A549 (cell line): ENCODE data around the gene RPTOR. TPM values are rescaled to one million over a fixed set of nuclear protein-coding genes. Genes with fewer than 3 reads are reported as not detected.

Source experiments
- ATAC-seq, 2 experiments: fragments of 200-7000 bp in 1 of 2; fragments of >200 bp in 1 of 2; cut with Nextera tagmentation in 1 of 2; cut with Tn5 transposase in 1 of 2; 3 replicates each; pipeline versions ENCODE4 v1.8.0 to v1.9.1; 2018 to 2020; ENCODE audit warnings: mild to moderate bottlenecking in 1 of 2, moderate library complexity in 1 of 2
- CTCF ChIA-PET: fragments of 300-600 bp; sonication (Branson Sonifier 250); formaldehyde crosslinking; extraction: SDS; loops from one replicate; lab custom pipeline; 2021; ENCODE audit warnings: antibody characterized with exemption, inconsistent platforms; lab: Yijun Ruan, JAX
- POLR2A ChIA-PET: fragments of 350-600 bp; formaldehyde crosslinking; extraction: SDS; loops from one replicate; lab custom pipeline; 2021; ENCODE audit warnings: antibody characterized with exemption, inconsistent platforms; lab: Yijun Ruan, JAX
- DNase-seq, 2 experiments: peaks; one replicate each; pipeline versions ENCODE4 v3.0.0 to v3.0.0-alpha.2; 2011 to 2016; ENCODE audit warnings: low read depth in 1 of 2, low spot score in 1 of 2
- FAIRE-seq: peaks from 2 replicates; lab custom pipeline; 2011; peaks lifted over from hg19 to GRCh38; lab: Jason Lieb, UNC
- H3K27ac ChIP-seq, 2 experiments: fragments of >200 bp; sonication (Bioruptor Twin); formaldehyde crosslinking; 3 replicates each; pipeline ENCODE4 v1.5.1; 2016 to 2017
- H3K4me1 ChIP-seq: fragments of >200 bp; sonication (Bioruptor Twin); formaldehyde crosslinking; 3 replicates; pipeline ENCODE4 v1.6.1; 2016
- H3K4me2 ChIP-seq: fragments of >200 bp; sonication (Bioruptor Twin); formaldehyde crosslinking; 3 replicates; pipeline ENCODE4 v1.6.1; 2016
- H3K4me3 ChIP-seq: fragments of >200 bp; sonication (Bioruptor Twin); formaldehyde crosslinking; 3 replicates; pipeline ENCODE4 v1.5.1; 2016
- H3K9me3 ChIP-seq: fragments of >200 bp; sonication (Bioruptor Twin); formaldehyde crosslinking; 3 replicates; pipeline ENCODE4 v1.6.1; 2016
- BHLHE40 ChIP-seq: IDR thresholded peaks from 2 replicates; pipeline ENCODE4 v1.6.1; 2012; ENCODE audit warnings: low read depth, low read length, inconsistent platforms
- CBX2 ChIP-seq: fragments of 200-600 bp; sonication (generic); IDR thresholded peaks from 2 replicates; pipeline ENCODE4 v1.6.1; 2016; ENCODE audit warnings: low read depth, mild to moderate bottlenecking, borderline replicate concordance
- CBX8 ChIP-seq: fragments of 200-600 bp; sonication (generic); IDR thresholded peaks from 2 replicates; pipeline ENCODE4 v1.6.1; 2016
- CHD4 ChIP-seq: fragments of 200-600 bp; sonication (generic); IDR thresholded peaks from 2 replicates; pipeline ENCODE4 v1.6.1; 2016; ENCODE audit warnings: antibody characterized with exemption, mild to moderate bottlenecking, borderline replicate concordance
- EHMT2 ChIP-seq: fragments of 200-600 bp; sonication (generic); IDR thresholded peaks from 2 replicates; pipeline ENCODE4 v1.6.1; 2016; ENCODE audit warnings: antibody characterized with exemption, low read depth, mild to moderate bottlenecking, moderate library complexity
- GATA3 ChIP-seq: IDR thresholded peaks from 2 replicates; pipeline ENCODE4 v1.6.1; 2012; ENCODE audit warnings: borderline replicate concordance
- HDAC2 ChIP-seq: fragments of 200-600 bp; sonication (generic); IDR thresholded peaks from 2 replicates; pipeline ENCODE4 v1.6.1; 2016
- HOXB5 ChIP-seq: fragments of 250-450 bp; sonication (Bioruptor Pico); IDR thresholded peaks from 2 replicates; pipeline ENCODE4 v1.5.0; 2020; ENCODE audit warnings: mild to moderate bottlenecking, moderate library complexity
- JUNB ChIP-seq: fragments of >200 bp; sonication (Bioruptor Twin); formaldehyde crosslinking; IDR thresholded peaks from 2 replicates; pipeline ENCODE4 v1.6.1; 2016
- KDM5A ChIP-seq: fragments of 200-600 bp; sonication (generic); IDR thresholded peaks from 2 replicates; pipeline ENCODE4 v1.6.1; 2016; ENCODE audit warnings: antibody characterized with exemption, mild to moderate bottlenecking
- MAZ ChIP-seq: fragments of 150-350 bp; IDR thresholded peaks from 2 replicates; pipeline ENCODE4 v1.6.1; 2014; ENCODE audit warnings: antibody characterized with exemption, low read depth, low read length, borderline replicate concordance
- NFE2L2 ChIP-seq: fragments of 150-350 bp; conservative IDR thresholded peaks from 2 replicates; pipeline ENCODE4 v1.6.1; 2014; ENCODE audit warnings: low read length
- NPAS2 ChIP-seq: fragments of 250-450 bp; sonication (Bioruptor Pico); IDR thresholded peaks from 2 replicates; pipeline ENCODE4 v1.8.0; 2022; ENCODE audit warnings: mild to moderate bottlenecking, moderate library complexity, borderline replicate concordance
- PHF8 ChIP-seq: fragments of 200-600 bp; sonication (generic); IDR thresholded peaks from 2 replicates; pipeline ENCODE4 v1.6.1; 2016; ENCODE audit warnings: low read depth, mild to moderate bottlenecking, antibody characterized with exemption, moderate library complexity, borderline replicate concordance
- POLR2A ChIP-seq: IDR thresholded peaks from 2 replicates; pipeline ENCODE4 v1.6.1; 2012; ENCODE audit warnings: mild to moderate bottlenecking, low read length
- POLR2AphosphoS2 ChIP-seq: conservative IDR thresholded peaks from 2 replicates; pipeline ENCODE4 v1.6.1; 2012; ENCODE audit warnings: low read length, improper control_type of control experiment, inconsistent platforms
- RFX5 ChIP-seq: fragments of 450-650 bp; IDR thresholded peaks from 2 replicates; pipeline ENCODE4 v1.7.1; 2014; ENCODE audit warnings: antibody characterized with exemption, mild to moderate bottlenecking, moderate library complexity
- RNF2 ChIP-seq: fragments of 200-600 bp; sonication (generic); IDR thresholded peaks from 2 replicates; pipeline ENCODE4 v1.6.1; 2016; ENCODE audit warnings: low read depth, mild to moderate bottlenecking, antibody characterized with exemption, moderate library complexity, borderline replicate concordance
- SMC3 ChIP-seq: fragments of >200 bp; sonication (Bioruptor Twin); formaldehyde crosslinking; IDR thresholded peaks from 3 replicates; pipeline ENCODE4 v1.6.1; 2018; ENCODE audit warnings: inconsistent platforms
- TP53 ChIP-seq: fragments of 250-450 bp; sonication (Bioruptor Pico); IDR thresholded peaks from 2 replicates; pipeline ENCODE4 v1.5.0; 2021; ENCODE audit warnings: mild to moderate bottlenecking, moderate library complexity
- ZC3H11A ChIP-seq: fragments of 450-650 bp; IDR thresholded peaks from 2 replicates; pipeline ENCODE4 v1.6.1; 2014; ENCODE audit warnings: antibody characterized with exemption, mild to moderate bottlenecking
- ZFP36 ChIP-seq: fragments of 450-650 bp; IDR thresholded peaks from 2 replicates; pipeline ENCODE4 v1.6.1; 2014; ENCODE audit warnings: borderline replicate concordance; ENCODE audit not compliant: partially characterized antibody
- ZSCAN20 ChIP-seq: fragments of 250-450 bp; sonication (Bioruptor Pico); IDR thresholded peaks from 2 replicates; pipeline ENCODE4 v1.8.0; 2022; ENCODE audit warnings: mild to moderate bottlenecking, moderate library complexity
- WGBS: methylation state at CpG from one replicate; pipeline ENCODE4 v1.1.6; 2017; ENCODE audit errors: missing lambda C conversion rate; 5-methylcytosine and 5-hydroxymethylcytosine counted together
- polyA plus RNA-seq, 4 experiments: library from polyadenylated mRNA; depleted of rRNA in 3 of 4; stranded (reverse); fragments of >200 nt; fragmentation: RNase III in 1 of 4; extraction: RNeasy Plus Mini Kit Qiagen cat#74134 plus additional on column Dnase treatment in 1 of 4; gene quantifications; 2 replicates in 3 of 4; 3 replicates in 1 of 4; pipeline ENCODE4 v1.2.3, GENCODE V29; 2011 to 2017
- TF ChIP-seq, protein P1 (sequence below): IDR thresholded peaks from 2 replicates; pipeline ENCODE4 v1.6.1; 2012
- TF ChIP-seq, protein P2 (sequence below): fragments of 200-600 bp; sonication (generic); IDR thresholded peaks from 2 replicates; pipeline ENCODE4 v1.6.1; 2016; ENCODE audit warnings: antibody characterized with exemption, mild to moderate bottlenecking, moderate library complexity

Gene RPTOR
- polyA plus RNA-seq, 2 of the 4 experiments (the other 2 are of a cell fraction): 10.8 to 27.1 TPM

DNA sequence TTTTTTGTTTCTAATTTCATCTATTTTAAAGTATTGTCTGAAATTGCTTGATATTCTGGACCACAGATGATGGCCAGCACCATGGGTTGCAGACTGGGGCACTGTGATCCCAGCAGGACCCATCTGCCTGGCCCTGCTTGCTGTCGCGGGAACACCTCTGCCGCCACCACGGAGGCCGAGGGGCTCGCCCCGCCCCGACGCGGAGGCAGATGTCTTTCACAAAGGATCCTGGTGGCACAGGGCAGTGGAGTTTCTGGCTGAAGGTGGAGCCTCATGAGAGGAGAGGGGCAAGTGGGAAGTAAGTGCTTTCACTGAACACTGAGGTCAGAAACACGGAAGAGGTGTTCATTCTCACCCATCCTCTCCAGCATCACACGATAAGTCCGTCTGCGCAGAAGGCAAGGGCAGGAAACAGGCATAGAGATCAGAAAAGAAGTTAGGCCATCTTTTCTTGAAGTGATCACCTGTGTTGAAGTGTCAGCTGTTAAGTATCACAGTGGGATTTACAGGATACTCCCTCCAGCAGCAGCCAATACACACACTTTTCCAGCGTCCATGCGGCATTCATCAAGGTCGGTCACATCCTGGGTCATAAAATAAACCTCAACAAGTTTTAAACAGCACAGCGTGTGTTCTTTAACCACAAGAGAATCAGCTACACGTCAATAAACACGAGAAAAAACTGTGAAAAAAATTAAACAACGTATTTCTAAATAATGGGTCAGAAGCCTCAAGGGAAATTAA lies 194.5 kb downstream of the RPTOR start:
- WGBS: 92% methylated on average over 21 of the region's 21 CpGs
- ChIA-PET CTCF (interaction anchor here (0.8 kb wide), 1 partner anchor 63 kb away, joined by 4 read pairs; no protein-coding TSS in a partner anchor), POLR2A (no interaction called here)
- TF ChIP-seq CHD4: no peak
- no peak for TF ChIP-seq PHF8
- TF ChIP-seq RFX5: no peak
- TF ChIP-seq SMC3: no peak
- TF ChIP-seq, protein P1, sequence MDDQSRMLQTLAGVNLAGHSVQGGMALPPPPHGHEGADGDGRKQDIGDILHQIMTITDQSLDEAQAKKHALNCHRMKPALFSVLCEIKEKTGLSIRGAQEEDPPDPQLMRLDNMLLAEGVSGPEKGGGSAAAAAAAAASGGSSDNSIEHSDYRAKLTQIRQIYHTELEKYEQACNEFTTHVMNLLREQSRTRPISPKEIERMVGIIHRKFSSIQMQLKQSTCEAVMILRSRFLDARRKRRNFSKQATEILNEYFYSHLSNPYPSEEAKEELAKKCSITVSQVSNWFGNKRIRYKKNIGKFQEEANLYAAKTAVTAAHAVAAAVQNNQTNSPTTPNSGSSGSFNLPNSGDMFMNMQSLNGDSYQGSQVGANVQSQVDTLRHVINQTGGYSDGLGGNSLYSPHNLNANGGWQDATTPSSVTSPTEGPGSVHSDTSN: no peak
- no peak for TF ChIP-seq HDAC2
- no peak for TF ChIP-seq ZFP36
- no peak for TF ChIP-seq CBX8
- no peak for TF ChIP-seq GATA3
- TF ChIP-seq HOXB5 (CRISPR knock-in tag): no peak
- TF ChIP-seq MAZ: no peak
- no peak for TF ChIP-seq POLR2A
- no peak for TF ChIP-seq TP53
- TF ChIP-seq EHMT2: no peak
- no peak for TF ChIP-seq ZC3H11A
- TF ChIP-seq NPAS2: no peak
- no peak for TF ChIP-seq ZSCAN20
- H3K4me2 ChIP-seq: no peak overlapping the region
- H3K27ac ChIP-seq: no peak overlapping the region
- no peak for FAIRE-seq
- H3K4me3 ChIP-seq: no peak overlapping the region
- peaks cover 10% of the 10 kb centered on the region; the same call in 1 of the 3 replicates for H3K9me3 ChIP-seq
- H3K4me1 ChIP-seq: no peaks in the 10 kb centered on the region
- no peak for ATAC-seq
- DNase-seq: no peak

DNA sequence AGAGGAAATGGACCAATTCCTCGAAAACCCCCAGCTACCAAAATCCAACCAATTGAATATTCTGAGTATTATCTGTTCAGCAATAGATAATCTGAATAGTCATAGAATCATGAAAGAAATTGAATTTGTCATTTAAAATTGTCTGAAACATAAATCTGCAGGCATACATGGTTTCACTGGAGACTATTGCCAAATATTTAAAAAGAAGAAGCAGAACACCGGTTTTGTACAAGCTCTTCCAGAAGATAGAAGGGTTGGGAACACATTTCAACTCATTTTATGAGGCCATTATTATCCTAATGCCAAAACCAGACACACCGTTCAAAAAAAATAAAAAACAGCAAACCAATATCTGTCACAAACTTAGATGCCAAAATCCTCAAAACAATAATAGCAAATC lies 195.5 kb downstream of the RPTOR start:
- POLR2A ChIA-PET: no interaction called here
- no peak for TF ChIP-seq JUNB
- TF ChIP-seq BHLHE40: no peak
- no peak for TF ChIP-seq CBX8
- TF ChIP-seq ZFP36: no peak
- TF ChIP-seq, protein P2, sequence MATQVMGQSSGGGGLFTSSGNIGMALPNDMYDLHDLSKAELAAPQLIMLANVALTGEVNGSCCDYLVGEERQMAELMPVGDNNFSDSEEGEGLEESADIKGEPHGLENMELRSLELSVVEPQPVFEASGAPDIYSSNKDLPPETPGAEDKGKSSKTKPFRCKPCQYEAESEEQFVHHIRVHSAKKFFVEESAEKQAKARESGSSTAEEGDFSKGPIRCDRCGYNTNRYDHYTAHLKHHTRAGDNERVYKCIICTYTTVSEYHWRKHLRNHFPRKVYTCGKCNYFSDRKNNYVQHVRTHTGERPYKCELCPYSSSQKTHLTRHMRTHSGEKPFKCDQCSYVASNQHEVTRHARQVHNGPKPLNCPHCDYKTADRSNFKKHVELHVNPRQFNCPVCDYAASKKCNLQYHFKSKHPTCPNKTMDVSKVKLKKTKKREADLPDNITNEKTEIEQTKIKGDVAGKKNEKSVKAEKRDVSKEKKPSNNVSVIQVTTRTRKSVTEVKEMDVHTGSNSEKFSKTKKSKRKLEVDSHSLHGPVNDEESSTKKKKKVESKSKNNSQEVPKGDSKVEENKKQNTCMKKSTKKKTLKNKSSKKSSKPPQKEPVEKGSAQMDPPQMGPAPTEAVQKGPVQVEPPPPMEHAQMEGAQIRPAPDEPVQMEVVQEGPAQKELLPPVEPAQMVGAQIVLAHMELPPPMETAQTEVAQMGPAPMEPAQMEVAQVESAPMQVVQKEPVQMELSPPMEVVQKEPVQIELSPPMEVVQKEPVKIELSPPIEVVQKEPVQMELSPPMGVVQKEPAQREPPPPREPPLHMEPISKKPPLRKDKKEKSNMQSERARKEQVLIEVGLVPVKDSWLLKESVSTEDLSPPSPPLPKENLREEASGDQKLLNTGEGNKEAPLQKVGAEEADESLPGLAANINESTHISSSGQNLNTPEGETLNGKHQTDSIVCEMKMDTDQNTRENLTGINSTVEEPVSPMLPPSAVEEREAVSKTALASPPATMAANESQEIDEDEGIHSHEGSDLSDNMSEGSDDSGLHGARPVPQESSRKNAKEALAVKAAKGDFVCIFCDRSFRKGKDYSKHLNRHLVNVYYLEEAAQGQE: no peak
- TF ChIP-seq CHD4: no peak
- no peak for TF ChIP-seq POLR2AphosphoS2
- no peak for TF ChIP-seq RNF2
- TF ChIP-seq KDM5A: no peak
- TF ChIP-seq HOXB5 (CRISPR knock-in tag): no peak
- no peak for TF ChIP-seq RFX5
- no peak for TF ChIP-seq SMC3
- TF ChIP-seq NFE2L2: no peak
- no peak for TF ChIP-seq CBX2
- TF ChIP-seq ZC3H11A: no peak
- TF ChIP-seq PHF8: no peak
- ATAC-seq: no peak
- CTCF ChIA-PET: interaction anchor here (0.8 kb wide), 1 partner anchor 62 kb away, joined by 4 read pairs; no protein-coding TSS in a partner anchor
- no peak for DNase-seq
- Histone ChIP-seq H3K4me3 (no peak overlapping the region), H3K4me2 (no peak overlapping the region), H3K27ac (no peak overlapping the region), H3K9me3 (peaks cover 13% of the 10 kb centered on the region; the same call in 1 of the 3 replicates), H3K4me1 (no peaks in the 10 kb centered on the region)
- no peak for FAIRE-seq
- 62% methylated on average over 3 of the region's 3 CpGs for WGBS
